K562 (cell line): ENCODE data around the gene RAP1A. TPM values are rescaled to one million over a fixed set of nuclear protein-coding genes. Genes with fewer than 3 reads are reported as not detected.

ENCODE experiments used
- CBX2 ChIP-seq: fragments of 200-600 bp; sonication (generic); IDR thresholded peaks from one replicate; pipeline ENCODE4 v1.6.1; 2012; ENCODE audit warnings: mild to moderate bottlenecking, low read length, inconsistent platforms; ENCODE audit not compliant: insufficient read depth, poor library complexity, severe bottlenecking
- ELF2 ChIP-seq: fragments of 250-450 bp; sonication (Bioruptor Pico); IDR thresholded peaks from 2 replicates; pipeline ENCODE4 v1.5.0; 2021; ENCODE audit warnings: mild to moderate bottlenecking
- HNRNPH1 ChIP-seq: fragments of 200-400 bp; formaldehyde crosslinking; optimal IDR thresholded peaks from 2 replicates; pipeline ENCODE3; 2017; ENCODE audit warnings: low read depth, mild to moderate bottlenecking, low read length, moderate library complexity
- MYC ChIP-seq, 2 experiments: fragments of 250-450 bp in 1 of 2; sonication (Bioruptor Pico) in 1 of 2; IDR thresholded peaks; 2 replicates each; pipeline versions ENCODE4 v1.5.1 to v1.6.1; 2012 to 2021; ENCODE audit warnings: low read depth in 2 of 2, borderline replicate concordance in 1 of 2, improper control_type of control experiment in 1 of 2, low read length in 1 of 2, mild to moderate bottlenecking in 1 of 2, moderate library complexity in 1 of 2
- NR1H2 ChIP-seq: sonication (generic); formaldehyde crosslinking; IDR thresholded peaks from 2 replicates; pipeline ENCODE4 v1.4.0; 2020; ENCODE audit warnings: mild to moderate bottlenecking, missing genetic modification reagents
- RB1 ChIP-seq: fragments of 450-650 bp; IDR thresholded peaks from 2 replicates; pipeline ENCODE4 v1.6.1; 2017; ENCODE audit warnings: low read depth, mild to moderate bottlenecking
- TRIM24 ChIP-seq, 2 experiments: fragments of 450-650 bp; IDR thresholded peaks; 2 replicates each; pipeline ENCODE4 v1.6.1; 2016
- ZNF780A ChIP-seq: fragments of 250-450 bp; sonication (Bioruptor Pico); IDR thresholded peaks from 2 replicates; pipeline ENCODE4 v1.5.0; 2021; ENCODE audit warnings: mild to moderate bottlenecking
- polyA plus RNA-seq, 8 experiments: library from polyadenylated mRNA; depleted of rRNA in 4 of 8; stranded (reverse) in 5 of 8; unstranded in 3 of 8; fragments of >200 nt; fragmentation: Nextera tagmentation in 2 of 8; fragmentation: Illumina TruSeq in 1 of 8; extraction: Ambion mirVana in 2 of 8; extraction: Trizol in 1 of 8; gene quantifications; 2 replicates each; pipeline versions ENCODE4 v1.2.1 to v1.2.3, GENCODE V29; 2011 to 2014; ENCODE audit warnings: inconsistent platforms in 1 of 8, missing spikeins in 1 of 8
- total RNA-seq, 7 experiments: library from RNA; depleted of rRNA in 6 of 7; stranded (reverse); fragments of >200 nt in 6 of 7; fragmentation: Illumina TruSeq in 2 of 7; extraction: Trizol in 2 of 7; gene quantifications; 2 replicates each; pipeline versions ENCODE4 v1.2.1 to v1.2.3, GENCODE V29; 2011 to 2021; ENCODE audit warnings: low replicate concordance in 1 of 7
- TF ChIP-seq, protein P1 (sequence below): fragments of 250-450 bp; sonication (Bioruptor Pico); IDR thresholded peaks from 2 replicates; pipeline ENCODE4 v1.4.0; 2020
- TF ChIP-seq, protein P2 (sequence below): fragments of 450-650 bp; formaldehyde crosslinking; IDR thresholded peaks from 2 replicates; pipeline ENCODE4 v1.4.0; 2022; ENCODE audit warnings: missing genetic modification characterization

The RAP1A gene
- total and polyA plus RNA-seq, 9 of the 15 experiments (the other 6 are each of a cell fraction or from before 2014, with no cell fraction given) = 13.4 to 86.2 (median 32.5) TPM

DNA sequence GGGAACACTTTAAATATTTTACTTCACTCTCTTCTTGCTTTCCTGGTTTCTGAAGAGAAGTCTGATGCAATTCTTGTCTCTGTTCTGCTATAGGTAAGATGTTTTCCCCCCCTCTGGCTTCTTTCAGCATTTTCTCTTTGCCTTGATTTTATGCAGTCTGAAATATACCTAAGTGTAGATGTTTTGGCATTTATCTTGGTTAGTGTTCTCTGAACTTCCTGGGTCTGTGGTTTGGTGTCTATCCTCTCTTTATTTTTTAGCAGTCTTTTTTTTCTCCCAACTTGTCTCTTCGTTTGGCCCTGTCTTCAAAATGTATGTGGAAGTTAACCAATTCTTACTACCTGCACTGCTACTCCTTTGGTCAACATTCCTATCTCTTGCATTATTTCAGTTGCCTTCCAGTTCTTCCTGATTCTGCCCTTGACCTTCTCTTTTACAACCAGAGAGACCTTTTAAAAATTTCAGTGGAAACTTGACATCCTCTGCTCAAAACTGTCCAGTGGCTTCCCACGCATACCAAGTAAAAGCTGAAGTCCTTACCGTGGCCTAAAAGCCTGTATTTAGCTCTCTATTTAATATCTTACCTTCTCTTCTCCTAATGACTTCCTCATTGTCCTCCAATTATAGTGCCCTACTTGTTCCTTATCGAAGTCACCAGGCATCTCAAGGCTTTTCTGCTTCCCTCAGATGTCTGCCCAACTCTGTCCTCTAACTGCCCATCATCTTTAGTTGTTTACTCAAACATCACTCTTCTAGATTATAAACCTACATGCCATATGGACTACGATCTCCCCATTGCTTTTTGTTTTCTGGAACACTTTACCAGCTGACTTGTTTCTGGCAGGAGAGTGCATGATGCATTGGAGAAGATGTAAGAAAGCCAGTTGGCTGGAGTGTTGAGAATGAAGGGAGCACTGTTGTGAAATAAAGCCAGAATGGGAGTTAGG lies 40.9 kb downstream of the RAP1A start (continued):
- TF ChIP-seq CBX2 = no peak
- no peak for TF ChIP-seq ZNF780A (CRISPR knock-in tag)
- TF ChIP-seq MYC (IDR thresholded peaks at IDR 0.05; ENCODE audit: low read depth, low read length) = peak; percentile 37; the same call in 1 of the 2 replicates
- TF ChIP-seq MYC (CRISPR knock-in tag; IDR thresholded peaks at IDR 0.05; ENCODE audit: borderline replicate concordance, low read depth) = no peak
- peak; percentile 72 to 73 for TF ChIP-seq TRIM24 (IDR thresholded peaks at IDR 0.05)
- TF ChIP-seq, protein P1, sequence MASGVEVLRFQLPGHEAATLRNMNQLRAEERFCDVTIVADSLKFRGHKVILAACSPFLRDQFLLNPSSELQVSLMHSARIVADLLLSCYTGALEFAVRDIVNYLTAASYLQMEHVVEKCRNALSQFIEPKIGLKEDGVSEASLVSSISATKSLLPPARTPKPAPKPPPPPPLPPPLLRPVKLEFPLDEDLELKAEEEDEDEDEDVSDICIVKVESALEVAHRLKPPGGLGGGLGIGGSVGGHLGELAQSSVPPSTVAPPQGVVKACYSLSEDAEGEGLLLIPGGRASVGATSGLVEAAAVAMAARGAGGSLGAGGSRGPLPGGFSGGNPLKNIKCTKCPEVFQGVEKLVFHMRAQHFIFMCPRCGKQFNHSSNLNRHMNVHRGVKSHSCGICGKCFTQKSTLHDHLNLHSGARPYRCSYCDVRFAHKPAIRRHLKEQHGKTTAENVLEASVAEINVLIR (CRISPR knock-in tag) = no peak
- TF ChIP-seq RB1 = no peak
- TF ChIP-seq NR1H2 (CRISPR knock-in tag) = no peak
- TF ChIP-seq ELF2 (CRISPR knock-in tag) = no peak
- no peak for TF ChIP-seq HNRNPH1
- TF ChIP-seq, protein P2, sequence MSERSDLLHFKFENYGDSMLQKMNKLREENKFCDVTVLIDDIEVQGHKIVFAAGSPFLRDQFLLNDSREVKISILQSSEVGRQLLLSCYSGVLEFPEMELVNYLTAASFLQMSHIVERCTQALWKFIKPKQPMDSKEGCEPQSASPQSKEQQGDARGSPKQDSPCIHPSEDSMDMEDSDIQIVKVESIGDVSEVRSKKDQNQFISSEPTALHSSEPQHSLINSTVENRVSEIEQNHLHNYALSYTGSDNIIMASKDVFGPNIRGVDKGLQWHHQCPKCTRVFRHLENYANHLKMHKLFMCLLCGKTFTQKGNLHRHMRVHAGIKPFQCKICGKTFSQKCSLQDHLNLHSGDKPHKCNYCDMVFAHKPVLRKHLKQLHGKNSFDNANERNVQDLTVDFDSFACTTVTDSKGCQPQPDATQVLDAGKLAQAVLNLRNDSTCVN (CRISPR knock-in tag) = no peak
